ENCODE measurements around the gene SLF2. TPM values are rescaled to one million over a fixed set of nuclear protein-coding genes. Genes with fewer than 3 reads are reported as not detected.

The SLF2 gene
- total and polyA plus RNA-seq, 9 of the 15 experiments (the other 6 are each of a cell fraction or from before 2014, with no cell fraction given), result 1.7 to 18.4 (median 7.8) TPM

GRCh38 chr10:100909501-100910263 lies 3.1 kb upstream of the SLF2 start (continued):
- TF ChIP-seq TRIM25 (IDR thresholded peaks at IDR 0.05; ENCODE audit: borderline replicate concordance) (no peak), GABPB1 (CRISPR knock-in tag; IDR thresholded peaks at IDR 0.05) (no peak), RAD51 (IDR thresholded peaks at IDR 0.05; ENCODE audit: borderline replicate concordance, low read depth) (peak; percentile 78), ZNF174 (CRISPR knock-in tag; IDR thresholded peaks at IDR 0.05) (no peak), ZNF717 (CRISPR knock-in tag; IDR thresholded peaks at IDR 0.05) (no peak), BRF1 (IDR thresholded peaks at IDR 0.05; ENCODE audit: borderline replicate concordance, extremely low read depth, insufficient read length) (no peak), SRSF3 (IDR thresholded peaks at IDR 0.05; ENCODE audit: insufficient read depth, low read length) (no peak), CBFA2T3 (IDR thresholded peaks at IDR 0.05) (peak; percentile 39; the same call in 1 of the 2 replicates), NFIC (IDR thresholded peaks at IDR 0.05) (no peak), NR2F6 (CRISPR knock-in tag; IDR thresholded peaks at IDR 0.05) (no peak), ELF1 (tag; IDR thresholded peaks at IDR 0.05) (no peak), USF1 (CRISPR knock-in tag; IDR thresholded peaks at IDR 0.05) (peak; percentile 68), BCOR (IDR thresholded peaks at IDR 0.05) (no peak), ZNF551 (CRISPR knock-in tag; IDR thresholded peaks at IDR 0.05) (no peak), RBFOX2 (IDR thresholded peaks at IDR 0.05; ENCODE audit: low read depth, low read length) (no peak), RBM34 (IDR thresholded peaks at IDR 0.05; ENCODE audit: borderline replicate concordance, insufficient read depth, low read length) (no peak), BHLHE40 (IDR thresholded peaks at IDR 0.05; ENCODE audit: low read length) (no peak), ARID1B (IDR thresholded peaks at IDR 0.05) (peak; percentile 57; the same call in 1 of the 2 replicates), CCNT2 (IDR thresholded peaks at IDR 0.05; ENCODE audit: borderline replicate concordance, extremely low read depth, insufficient read length, low read depth, low read length) (no peak), CBFA2T2 (conservative IDR thresholded peaks at IDR 0.05) (peak; percentile 34; the same call in 1 of the 2 replicates), MEF2D (tag; conservative IDR thresholded peaks at IDR 0.05; ENCODE audit: low read depth) (no peak), OTX1 (CRISPR knock-in tag; IDR thresholded peaks at IDR 0.05) (no peak)
- TF ChIP-seq, protein P1, sequence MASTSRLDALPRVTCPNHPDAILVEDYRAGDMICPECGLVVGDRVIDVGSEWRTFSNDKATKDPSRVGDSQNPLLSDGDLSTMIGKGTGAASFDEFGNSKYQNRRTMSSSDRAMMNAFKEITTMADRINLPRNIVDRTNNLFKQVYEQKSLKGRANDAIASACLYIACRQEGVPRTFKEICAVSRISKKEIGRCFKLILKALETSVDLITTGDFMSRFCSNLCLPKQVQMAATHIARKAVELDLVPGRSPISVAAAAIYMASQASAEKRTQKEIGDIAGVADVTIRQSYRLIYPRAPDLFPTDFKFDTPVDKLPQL (IDR thresholded peaks at IDR 0.05; ENCODE audit: extremely low read depth, insufficient read length), result no peak
- TF ChIP-seq, protein P2, sequence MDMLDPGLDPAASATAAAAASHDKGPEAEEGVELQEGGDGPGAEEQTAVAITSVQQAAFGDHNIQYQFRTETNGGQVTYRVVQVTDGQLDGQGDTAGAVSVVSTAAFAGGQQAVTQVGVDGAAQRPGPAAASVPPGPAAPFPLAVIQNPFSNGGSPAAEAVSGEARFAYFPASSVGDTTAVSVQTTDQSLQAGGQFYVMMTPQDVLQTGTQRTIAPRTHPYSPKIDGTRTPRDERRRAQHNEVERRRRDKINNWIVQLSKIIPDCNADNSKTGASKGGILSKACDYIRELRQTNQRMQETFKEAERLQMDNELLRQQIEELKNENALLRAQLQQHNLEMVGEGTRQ (CRISPR knock-in tag; IDR thresholded peaks at IDR 0.05), result peak; percentile 54
- TF ChIP-seq, protein P3, sequence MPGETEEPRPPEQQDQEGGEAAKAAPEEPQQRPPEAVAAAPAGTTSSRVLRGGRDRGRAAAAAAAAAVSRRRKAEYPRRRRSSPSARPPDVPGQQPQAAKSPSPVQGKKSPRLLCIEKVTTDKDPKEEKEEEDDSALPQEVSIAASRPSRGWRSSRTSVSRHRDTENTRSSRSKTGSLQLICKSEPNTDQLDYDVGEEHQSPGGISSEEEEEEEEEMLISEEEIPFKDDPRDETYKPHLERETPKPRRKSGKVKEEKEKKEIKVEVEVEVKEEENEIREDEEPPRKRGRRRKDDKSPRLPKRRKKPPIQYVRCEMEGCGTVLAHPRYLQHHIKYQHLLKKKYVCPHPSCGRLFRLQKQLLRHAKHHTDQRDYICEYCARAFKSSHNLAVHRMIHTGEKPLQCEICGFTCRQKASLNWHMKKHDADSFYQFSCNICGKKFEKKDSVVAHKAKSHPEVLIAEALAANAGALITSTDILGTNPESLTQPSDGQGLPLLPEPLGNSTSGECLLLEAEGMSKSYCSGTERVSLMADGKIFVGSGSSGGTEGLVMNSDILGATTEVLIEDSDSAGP (CRISPR knock-in tag; IDR thresholded peaks at IDR 0.05), result no peak
